Measurements from ENCODE around the gene ERCC3. TPM values are rescaled to one million over a fixed set of nuclear protein-coding genes. Genes with fewer than 3 reads are reported as not detected.

Gene ERCC3
- total RNA-seq, 1 experiment from 2014 or later: 52.5 TPM

DNA sequence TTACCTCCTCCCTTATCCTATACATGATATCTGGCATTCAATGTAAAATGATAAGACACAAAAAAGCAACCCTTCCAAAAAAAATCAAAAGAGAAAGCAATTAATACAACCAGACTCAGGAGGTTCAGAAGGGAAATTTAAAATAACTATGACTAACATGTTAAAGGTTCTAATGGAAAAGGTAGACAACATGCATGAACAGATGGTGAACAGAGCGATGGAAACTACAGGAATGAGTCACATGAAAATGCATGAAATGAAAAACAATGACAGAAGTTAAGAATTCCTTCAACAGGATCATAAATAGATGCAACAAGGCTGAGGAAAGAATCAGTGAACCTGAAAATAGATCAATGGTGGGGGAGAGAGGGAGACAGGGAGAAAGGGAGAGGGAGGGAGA, 26.1 kb upstream of the ERCC3 start:
- H3K36me3 ChIP-seq (ENCODE audit: control insufficient read depth, insufficient read depth, low read length): peaks cover 7% of the 10 kb centered on the region; the same call in 1 of the 2 replicates
- H3K4me3 Mint-ChIP-seq (ENCODE audit: unreplicated experiment): no peak overlapping the region
- DNase-seq: no peak
- H3K9me3 Mint-ChIP-seq (ENCODE audit: unreplicated experiment): peaks cover 13% of the 10 kb centered on the region
- H3K4me1 ChIP-seq: no peaks in the 10 kb centered on the region
- intact Hi-C loops (cut with micrococcal nuclease; ENCODE audit: unreplicated experiment): loop anchor here (5.0 kb wide), 1 partner anchor 67 kb away; the partner anchor contains the start of gene MAP3K2
- H3K36me3 Mint-ChIP-seq (ENCODE audit: insufficient read depth, unreplicated experiment): peaks cover 62% of the 10 kb centered on the region
- CTCF ChIA-PET: no interaction called here
- H3K4me1 Mint-ChIP-seq (ENCODE audit: low read depth, unreplicated experiment): no peaks in the 10 kb centered on the region
- no peaks in the 10 kb centered on the region for H3K27me3 ChIP-seq (replicated peaks; ENCODE audit: control insufficient read depth, insufficient read depth, low read length)
- H3K9me3 ChIP-seq: peaks cover 6% of the 10 kb centered on the region; the same call in 1 of the 2 replicates
- BruUV-seq (replicated peaks): no TSS peak
- no peaks in the 10 kb centered on the region for H3K27me3 Mint-ChIP-seq (ENCODE audit: insufficient read depth, unreplicated experiment)
- H3K27ac Mint-ChIP-seq (ENCODE audit: unreplicated experiment): no peak overlapping the region
- H3K4me3 ChIP-seq (ENCODE audit: low read depth, low read length): no peak overlapping the region
- POLR2A ChIA-PET: no interaction called here
- TF ChIP-seq CTCF (IDR thresholded peaks at IDR 0.05; ENCODE audit: insufficient read depth in 1 of 2, low read depth in 1 of 2, low read length in 1 of 2, severe bottlenecking in 1 of 2, unreplicated experiment in 1 of 2): no peak

DNA sequence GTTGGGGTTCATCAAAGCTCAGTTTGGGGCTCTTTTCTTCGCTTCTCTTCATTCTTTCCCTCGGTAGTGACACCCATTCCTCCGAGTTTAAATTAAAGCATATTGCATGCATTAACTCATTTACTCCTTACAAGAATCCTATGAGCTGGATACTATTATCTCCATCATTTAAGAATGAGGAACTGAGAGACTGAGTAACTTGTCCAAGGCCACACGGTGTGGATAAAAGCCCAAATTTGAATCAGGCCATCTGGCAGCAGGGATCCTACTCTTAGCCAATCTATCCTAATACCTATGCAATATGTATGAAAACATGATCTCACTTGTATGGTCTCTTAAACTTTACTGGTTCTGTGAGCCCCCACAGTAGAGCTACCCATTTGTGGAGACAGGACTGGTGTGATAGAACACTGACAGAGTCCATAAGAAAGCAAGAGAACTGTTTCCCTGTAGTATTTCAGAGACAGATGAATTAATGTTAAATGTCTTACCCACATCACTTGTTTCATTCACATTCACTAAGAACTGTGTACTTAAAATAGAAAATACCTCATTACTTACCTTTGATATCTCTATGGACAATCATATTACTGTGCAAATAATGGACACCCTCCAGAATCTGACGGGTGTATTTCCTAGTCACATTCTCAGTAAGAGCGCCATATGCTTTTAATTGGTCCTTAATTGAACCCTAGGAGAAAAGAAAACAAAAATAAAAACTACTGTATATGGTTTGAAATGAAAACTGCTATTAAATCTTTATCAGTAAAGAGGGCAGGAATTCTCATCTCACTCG, 20.4 kb upstream of the ERCC3 start:
- Mint-ChIP-seq H3K36me3 (ENCODE audit: insufficient read depth, unreplicated experiment) (peaks cover 57% of the 10 kb centered on the region), H3K4me1 (ENCODE audit: low read depth, unreplicated experiment) (peaks cover 16% of the 10 kb centered on the region), H3K27me3 (ENCODE audit: insufficient read depth, unreplicated experiment) (no peaks in the 10 kb centered on the region), H3K4me3 (ENCODE audit: unreplicated experiment) (no peak overlapping the region), H3K27ac (ENCODE audit: unreplicated experiment) (no peak overlapping the region), H3K9me3 (ENCODE audit: unreplicated experiment) (no peaks in the 10 kb centered on the region)
- ChIA-PET POLR2A (no interaction called here), CTCF (interaction anchor here (0.6 kb wide), 1 partner anchor 10 kb away, joined by 3 read pairs; no protein-coding TSS in a partner anchor)
- Histone ChIP-seq H3K27me3 (replicated peaks; ENCODE audit: control insufficient read depth, insufficient read depth, low read length) (no peaks in the 10 kb centered on the region), H3K4me3 (ENCODE audit: low read depth, low read length) (no peak overlapping the region), H3K36me3 (ENCODE audit: control insufficient read depth, insufficient read depth, low read length) (peaks cover 2% of the 10 kb centered on the region; the same call in 1 of the 2 replicates), H3K9me3 (no peaks in the 10 kb centered on the region), H3K4me1 (peaks cover 15% of the 10 kb centered on the region)
- no peak for TF ChIP-seq CTCF (IDR thresholded peaks at IDR 0.05; ENCODE audit: insufficient read depth in 1 of 2, low read depth in 1 of 2, low read length in 1 of 2, severe bottlenecking in 1 of 2, unreplicated experiment in 1 of 2)
- no TSS peak for BruUV-seq (replicated peaks)
- intact Hi-C loops (cut with micrococcal nuclease; ENCODE audit: unreplicated experiment): no loop called here
- no peak for DNase-seq

DNA sequence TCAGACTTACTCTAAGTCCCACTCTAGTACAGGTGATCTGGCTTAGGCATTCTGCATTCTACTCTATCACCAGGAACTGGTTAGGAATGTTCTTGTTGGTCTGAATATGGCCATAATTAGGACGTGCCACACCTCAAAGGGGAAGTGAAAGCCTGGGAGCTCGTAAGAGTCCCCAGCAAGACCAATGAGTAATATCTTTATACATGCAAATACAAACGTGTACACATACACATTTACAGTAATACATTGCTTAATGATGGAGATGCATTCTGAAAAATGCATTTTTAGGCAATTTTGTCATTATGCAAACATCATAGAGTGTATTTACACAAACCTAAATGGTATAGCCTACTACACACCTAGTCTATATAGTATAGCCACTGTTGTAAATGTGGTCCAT, 19.5 kb upstream of the ERCC3 start:
- peaks cover 15% of the 10 kb centered on the region for H3K4me1 ChIP-seq
- ChIA-PET POLR2A (no interaction called here), CTCF (interaction anchor here (0.6 to 1.6 kb wide), 2 partner anchors 11 to 116 kb away, joined by 3 to 4 read pairs; no protein-coding TSS in a partner anchor)
- H3K27me3 ChIP-seq (replicated peaks; ENCODE audit: control insufficient read depth, insufficient read depth, low read length): no peaks in the 10 kb centered on the region
- DNase-seq: no peak
- Mint-ChIP-seq H3K27me3 (ENCODE audit: insufficient read depth, unreplicated experiment) (no peaks in the 10 kb centered on the region), H3K4me1 (ENCODE audit: low read depth, unreplicated experiment) (peaks cover 16% of the 10 kb centered on the region), H3K9me3 (ENCODE audit: unreplicated experiment) (no peaks in the 10 kb centered on the region), H3K4me3 (ENCODE audit: unreplicated experiment) (no peak overlapping the region), H3K27ac (ENCODE audit: unreplicated experiment) (no peak overlapping the region), H3K36me3 (ENCODE audit: insufficient read depth, unreplicated experiment) (peaks cover 52% of the 10 kb centered on the region)
- H3K36me3 ChIP-seq (ENCODE audit: control insufficient read depth, insufficient read depth, low read length): no peaks in the 10 kb centered on the region; the same call in 1 of the 2 replicates
- H3K9me3 ChIP-seq: no peaks in the 10 kb centered on the region
- no peak overlapping the region for H3K4me3 ChIP-seq (ENCODE audit: low read depth, low read length)
- BruUV-seq (replicated peaks): no TSS peak
- no peak for TF ChIP-seq CTCF (IDR thresholded peaks at IDR 0.05; ENCODE audit: insufficient read depth in 1 of 2, low read depth in 1 of 2, low read length in 1 of 2, severe bottlenecking in 1 of 2, unreplicated experiment in 1 of 2)
- intact Hi-C loops (cut with micrococcal nuclease; ENCODE audit: unreplicated experiment): loop anchor here (2.0 kb wide), 1 partner anchor 113 kb away; no protein-coding TSS in a partner anchor

Measured in Caco-2 (cell line).